Ureter (tissue), 1 donor: ENCODE measurements around the gene EHBP1. TPM values are rescaled to one million over a fixed set of nuclear protein-coding genes. Genes with fewer than 3 reads are reported as not detected.
"Not testable (repeated sequence)": the region's sequence is repeated elsewhere in the genome, so short reads cannot be mapped to it uniquely, and the experiment has no call there.

Experiments used
- DNase-seq: peaks from one replicate; pipeline ENCODE4 v3.0.0-alpha.2; 2020; ENCODE audit warnings: low spot score
- total RNA-seq: library from RNA; stranded (reverse); gene quantifications from one replicate; pipeline ENCODE4 v1.2.4, GENCODE V29; 2023
- donor health status: DM: yes; HTN: yes; CAD: no.

The EHBP1 gene
- total RNA-seq, 1 donor from 2014 or later, result 62.2 TPM

DNA sequence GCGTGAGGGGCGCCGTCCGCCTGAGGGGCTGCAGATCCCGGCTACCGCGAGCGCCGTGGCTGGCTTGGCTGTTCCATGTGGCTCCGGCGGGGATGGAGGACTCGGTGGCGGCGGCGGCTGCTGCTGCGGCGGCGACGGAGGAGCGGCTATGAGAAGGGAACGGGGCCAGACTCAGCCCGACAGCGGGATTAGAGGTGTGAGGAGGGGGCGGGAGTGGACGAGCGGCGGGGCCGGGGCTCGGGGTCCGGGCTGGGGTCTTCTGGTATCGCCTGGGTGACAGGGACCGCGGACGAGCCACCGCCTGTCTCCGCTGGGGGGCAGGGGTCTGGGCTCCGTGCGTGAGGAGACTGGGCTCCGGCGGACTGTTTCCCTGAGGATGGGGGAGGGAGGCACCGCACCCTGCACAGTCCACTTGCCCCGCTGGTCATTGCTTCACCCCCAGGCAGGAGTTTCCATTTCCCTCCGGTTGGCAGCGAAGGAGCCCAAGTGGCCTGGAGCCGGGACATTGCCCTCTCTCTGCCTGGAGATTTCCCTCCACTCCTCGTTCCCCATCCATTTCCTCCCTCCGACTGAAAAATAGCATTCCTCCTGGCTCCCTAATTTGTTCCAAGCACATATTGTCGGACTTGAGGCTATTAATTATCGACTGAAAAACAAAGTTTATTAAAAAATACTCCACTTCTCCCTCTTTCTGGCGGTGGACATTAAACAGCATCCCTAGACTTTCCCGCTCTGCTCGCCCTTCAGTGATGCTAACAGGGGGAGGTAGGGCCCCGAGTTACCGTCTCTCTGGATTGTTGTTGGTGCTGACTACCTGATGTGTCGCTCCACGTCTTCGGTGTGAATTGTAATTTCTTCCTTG lies 577 bp downstream of the EHBP1 start:
- peak; percentile 72 for DNase-seq

DNA sequence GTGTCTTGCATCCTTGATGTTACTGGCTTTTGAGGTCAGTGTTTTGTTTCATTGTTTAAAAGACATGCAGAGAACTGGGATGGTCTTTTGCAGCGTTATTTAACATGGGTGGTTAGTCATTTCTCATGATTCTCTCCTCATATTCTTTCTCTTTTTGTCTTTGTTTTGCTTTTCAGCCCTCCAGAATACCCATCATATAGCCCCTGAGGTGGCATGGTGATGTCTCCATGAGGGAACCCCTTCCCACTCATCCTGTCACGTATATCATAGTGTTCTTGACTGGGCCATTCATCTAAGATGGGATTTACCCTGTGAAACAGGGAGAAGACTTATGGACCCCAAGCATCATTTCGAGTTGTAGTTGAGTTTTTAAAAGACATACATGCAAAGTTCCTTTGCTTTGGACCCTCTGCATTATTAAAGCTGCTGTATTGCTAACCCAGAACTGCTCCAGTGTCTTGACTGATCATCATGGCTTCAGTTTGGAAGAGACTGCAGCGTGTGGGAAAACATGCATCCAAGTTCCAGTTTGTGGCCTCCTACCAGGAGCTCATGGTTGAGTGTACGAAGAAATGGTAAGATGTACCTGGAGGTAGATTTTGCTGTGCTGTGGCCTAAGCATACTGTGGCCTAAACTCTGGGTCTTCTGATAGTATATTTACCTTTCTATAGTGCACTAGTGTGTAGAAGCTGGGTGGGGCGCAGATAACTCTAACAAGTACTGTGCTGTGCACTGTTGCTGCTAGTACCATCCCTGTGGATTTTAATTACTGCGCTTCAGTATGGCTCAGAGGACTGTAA lies 1.4 kb downstream of the EHBP1 start:
- DNase-seq, result no peak

DNA sequence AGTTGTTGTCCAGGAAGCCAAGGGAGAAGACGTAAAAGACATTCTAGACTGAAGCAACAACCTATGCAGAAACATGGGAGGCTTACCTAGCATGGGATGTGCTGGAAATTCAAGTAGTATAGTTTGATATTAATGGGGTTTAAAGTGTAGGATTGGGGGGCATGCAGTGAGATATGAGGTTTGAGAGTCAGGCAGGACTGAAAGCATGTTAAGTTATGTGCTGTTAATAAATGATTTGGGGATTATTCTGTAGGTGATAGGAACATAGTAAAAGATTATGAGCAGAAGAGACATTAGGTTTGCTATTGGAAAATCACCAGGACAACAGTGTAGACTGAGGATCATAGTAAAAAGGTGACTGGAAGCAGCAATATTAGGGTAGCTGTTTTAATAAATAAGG lies 3.2 kb downstream of the EHBP1 start:
- no peak for DNase-seq

GRCh38 chr2:62711832-62712494 lies 6.5 kb downstream of the EHBP1 start:
- DNase-seq, result no peak

DNA sequence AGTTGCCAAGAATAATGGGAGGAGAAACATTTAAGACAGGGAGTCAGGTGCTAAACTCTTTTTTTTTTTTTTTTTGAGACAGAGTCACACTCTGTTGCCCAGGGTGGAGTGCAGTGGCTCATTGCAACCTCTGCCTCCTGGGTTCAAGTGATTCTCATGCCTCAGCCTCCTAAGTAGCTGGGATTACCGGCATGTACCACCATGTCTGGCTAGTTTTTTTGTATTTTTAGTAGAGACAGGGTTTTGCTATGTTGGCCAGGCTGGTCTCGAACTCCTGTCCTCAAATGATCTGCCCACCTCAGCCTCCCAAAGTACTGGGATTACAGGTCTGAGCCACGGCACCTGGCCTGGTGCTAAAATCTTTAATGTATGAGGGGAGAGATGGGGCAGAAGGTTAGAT lies 7.7 kb downstream of the EHBP1 start:
- not testable (repeated sequence) for DNase-seq

GRCh38 chr2:62713837-62714236 lies 8.3 kb downstream of the EHBP1 start:
- DNase-seq, result no peak

DNA sequence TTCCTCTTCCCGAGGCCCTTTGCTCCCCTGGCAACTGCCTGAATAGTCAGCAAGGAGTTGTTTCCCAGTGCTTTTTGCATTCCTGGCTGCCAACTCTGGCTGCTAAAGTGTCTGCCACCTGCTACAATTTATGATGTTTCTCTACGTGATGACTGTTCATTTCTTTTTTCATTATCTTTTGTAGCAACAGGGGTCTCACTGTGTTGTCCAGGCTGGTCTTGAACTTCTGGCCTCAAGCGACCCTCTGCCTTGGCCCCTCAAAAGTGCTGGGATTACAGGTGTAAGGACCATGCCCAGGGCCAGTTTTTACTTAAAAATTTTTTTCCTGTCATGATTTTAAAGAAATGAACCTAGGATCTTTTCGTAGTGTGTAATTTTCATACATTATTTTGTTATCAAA lies 11.3 kb downstream of the EHBP1 start:
- no peak for DNase-seq

GRCh38 chr2:62717503-62718081 lies 12.1 kb downstream of the EHBP1 start:
- DNase-seq, result no peak

DNA sequence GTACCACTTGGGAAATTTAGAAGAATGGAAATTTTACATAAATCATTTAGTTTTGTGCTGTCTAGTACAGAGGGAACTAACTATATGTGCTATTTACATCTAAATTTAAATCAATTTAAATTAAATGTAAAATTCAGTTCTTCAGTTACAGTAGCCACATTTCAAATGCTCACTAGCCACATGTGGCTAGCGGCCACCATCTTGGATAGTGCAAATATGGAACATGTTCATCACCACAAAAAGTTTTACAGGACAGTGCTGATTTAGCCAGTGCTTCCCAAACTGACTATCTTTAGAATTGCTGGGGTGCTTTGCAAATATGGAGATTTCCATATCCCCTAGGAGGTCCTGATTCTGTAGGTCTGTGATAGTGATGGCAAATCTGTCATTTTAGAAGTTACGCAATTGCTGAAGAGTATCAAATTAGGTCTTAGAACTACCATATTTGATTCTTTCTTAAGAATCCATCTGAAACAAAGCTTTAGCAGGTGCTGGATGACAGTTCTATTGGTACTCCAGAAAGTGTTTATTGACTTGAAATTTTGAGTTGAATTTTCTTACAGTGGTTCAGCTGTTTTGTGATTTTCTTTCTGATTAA lies 12.8 kb downstream of the EHBP1 start:
- DNase-seq, result no peak

- no peak for DNase-seq
Measured at GRCh38 chr2:62719757-62720156, 14.2 kb downstream of the EHBP1 start.

DNA sequence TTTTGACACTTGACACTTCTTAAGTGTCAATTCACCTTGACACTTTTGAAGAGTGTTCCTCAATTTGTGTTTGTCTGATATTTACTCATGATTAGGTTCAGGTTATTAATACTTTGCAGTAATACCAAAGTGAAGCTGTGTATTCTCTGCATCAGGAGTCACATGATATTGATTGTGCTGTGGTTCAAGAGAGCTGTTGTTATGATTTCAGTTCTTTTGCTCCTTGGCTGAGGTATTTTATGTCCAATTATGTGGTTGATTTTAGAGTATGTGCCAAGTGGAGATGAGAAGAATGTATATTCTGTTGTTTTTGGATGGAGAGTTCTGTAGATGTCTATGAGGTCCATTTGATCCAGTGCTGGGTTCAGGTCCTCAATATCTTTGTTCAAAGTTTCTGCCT lies 17.2 kb downstream of the EHBP1 start:
- DNase-seq, result no peak

GRCh38 chr2:62723253-62723652 lies 17.7 kb downstream of the EHBP1 start:
- no peak for DNase-seq

GRCh38 chr2:62724106-62724505 lies 18.6 kb downstream of the EHBP1 start:
- DNase-seq, result no peak

- DNase-seq, result no peak
Measured at GRCh38 chr2:62724886-62725711, 19.6 kb downstream of the EHBP1 start.

GRCh38 chr2:62725712-62726055 lies 20.2 kb downstream of the EHBP1 start:
- DNase-seq, result no peak

DNA sequence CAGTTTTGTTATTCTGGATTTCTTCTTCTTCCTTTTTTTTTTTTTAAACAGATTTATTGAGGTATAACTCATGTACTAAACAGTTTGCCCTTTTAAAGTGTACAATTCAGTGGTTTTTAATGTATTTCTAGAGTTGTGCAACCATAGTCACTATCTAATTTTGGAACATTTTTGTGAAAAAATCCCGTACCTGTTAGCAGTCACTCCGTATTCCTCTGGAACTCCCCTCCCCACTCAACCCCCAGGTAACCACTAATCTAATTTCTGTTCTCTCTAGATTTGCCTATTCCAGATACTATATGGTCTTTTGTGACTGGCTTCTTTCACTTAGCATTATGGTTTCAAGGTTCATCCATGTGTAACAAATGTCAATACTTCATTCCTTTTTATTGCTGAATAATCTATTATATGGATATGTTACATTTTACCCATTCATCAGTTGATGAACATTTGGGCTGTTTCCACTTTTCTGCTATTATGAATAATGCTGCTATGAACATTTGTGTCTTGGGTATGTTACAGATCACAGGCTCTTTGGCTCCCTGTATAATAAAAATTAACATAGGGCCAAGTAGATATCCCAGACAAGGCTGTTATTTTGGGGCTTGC lies 21.9 kb downstream of the EHBP1 start:
- DNase-seq, result no peak

GRCh38 chr2:62727876-62728566 lies 22.5 kb downstream of the EHBP1 start:
- DNase-seq, result no peak

- DNase-seq, result no peak
Measured at GRCh38 chr2:62731275-62731674, 25.8 kb downstream of the EHBP1 start.

DNA sequence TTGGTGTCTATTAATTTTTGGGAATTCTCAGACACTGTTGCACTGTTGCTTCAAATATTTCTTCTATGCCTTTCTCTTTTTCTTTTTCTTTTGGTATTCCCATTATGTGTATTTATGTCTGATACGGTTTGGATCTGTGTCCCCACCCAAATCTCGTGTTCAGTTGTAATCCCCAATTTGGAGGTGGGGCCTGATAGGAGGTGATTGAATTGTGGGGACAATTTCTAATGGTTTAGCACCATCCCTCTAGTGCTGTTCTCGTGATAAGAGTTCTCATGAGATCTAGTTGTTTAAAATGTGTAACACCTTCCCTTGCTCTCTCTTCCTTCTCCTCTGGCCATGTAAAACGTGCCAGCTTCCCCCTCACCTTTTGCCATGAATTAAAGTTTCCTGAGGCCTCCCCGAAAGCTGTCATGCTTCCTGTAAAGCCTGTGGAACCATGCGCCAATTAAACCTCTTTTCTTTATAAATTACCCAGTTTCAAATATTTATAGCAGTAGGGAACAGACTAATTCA lies 26.8 kb downstream of the EHBP1 start:
- DNase-seq, result no peak

DNA sequence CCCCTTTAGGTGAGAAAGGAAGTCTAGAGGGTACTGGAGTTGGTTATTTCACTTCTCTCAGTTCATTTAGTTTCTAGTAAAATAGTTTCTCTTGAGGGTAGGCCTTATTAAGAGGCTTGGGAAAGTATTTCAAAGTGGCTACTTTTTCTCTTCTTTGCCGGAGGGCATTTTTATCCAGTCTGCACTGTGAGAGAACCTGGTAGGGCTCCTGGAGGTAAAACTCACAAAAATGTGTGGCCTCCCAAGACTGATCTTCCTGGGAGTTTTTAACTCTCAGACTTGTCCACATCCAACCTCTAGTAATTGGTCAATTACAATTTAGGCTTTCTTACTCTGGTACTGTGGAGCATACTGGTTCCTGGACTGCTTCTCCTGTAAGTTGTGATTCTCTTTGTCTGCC lies 28.0 kb downstream of the EHBP1 start:
- no peak for DNase-seq
